Measurements from ENCODE around the gene CHMP2A. TPM values are rescaled to one million over a fixed set of nuclear protein-coding genes. Genes with fewer than 3 reads are reported as not detected.

Gene CHMP2A
- total RNA-seq, 2 experiments from 2014 or later: 72.7 to 101 TPM

GRCh38 chr19:58552655-58553054 lies 2.2 kb downstream of the CHMP2A start:
- ChIA-PET POLR2A (interaction anchor here (1.8 kb wide), 1 partner anchor 9 kb away, joined by 8 read pairs; the partner anchor contains the start of gene TRIM28), CTCF (ENCODE audit: unreplicated experiment) (interaction anchor here (0.6 kb wide), 1 partner anchor 29 kb away, joined by 4 read pairs; no protein-coding TSS in a partner anchor)
- BruUV-seq (replicated peaks): no TSS peak
- no peak for TF ChIP-seq EZH2phosphoT487 (IDR thresholded peaks at IDR 0.05; ENCODE audit: borderline replicate concordance, low read depth, low read length)
- TF ChIP-seq CTCF (conservative IDR thresholded peaks at IDR 0.05; ENCODE audit: low read length): no peak
- no peaks in the 10 kb centered on the region for H3K9me2 ChIP-seq (ENCODE audit: insufficient read depth, low read length)
- H3K9me3 ChIP-seq (ENCODE audit: low read length): no peaks in the 10 kb centered on the region
- peaks cover 32% of the 10 kb centered on the region for H3K4me1 ChIP-seq (ENCODE audit: insufficient read depth, low read length, poor library complexity, severe bottlenecking)
- H3K27ac ChIP-seq (ENCODE audit: low read depth, low read length, poor library complexity, severe bottlenecking): no peak overlapping the region
- peaks cover 9% of the 10 kb centered on the region; the same call in 1 of the 2 replicates for H4K20me1 ChIP-seq (ENCODE audit: insufficient read depth, low read length)
- no peak overlapping the region for H3K4me3 ChIP-seq (ENCODE audit: low read depth, low read length, poor library complexity, severe bottlenecking)
- H2AFZ ChIP-seq (ENCODE audit: low read length): no peak overlapping the region
- no peak for DNase-seq (ENCODE audit: low spot score)
- H3K79me2 ChIP-seq (ENCODE audit: insufficient read depth, low read depth, low read length): peaks cover 28% of the 10 kb centered on the region
- intact Hi-C loops (cut with micrococcal nuclease; ENCODE audit: unreplicated experiment): no loop called here
- H3K4me2 ChIP-seq (ENCODE audit: low read length): no peak overlapping the region
- peaks cover 90% of the 10 kb centered on the region for H3K36me3 ChIP-seq (ENCODE audit: insufficient read depth, low read length)

- TF ChIP-seq CTCF (conservative IDR thresholded peaks at IDR 0.05; ENCODE audit: low read length): no peak
- no peak for TF ChIP-seq EZH2phosphoT487 (IDR thresholded peaks at IDR 0.05; ENCODE audit: borderline replicate concordance, low read depth, low read length)
- POLR2A ChIA-PET: interaction anchor here (1.8 kb wide), 1 partner anchor 8 kb away, joined by 8 read pairs; the partner anchor contains the start of gene TRIM28
- H3K9me2 ChIP-seq (ENCODE audit: insufficient read depth, low read length): no peaks in the 10 kb centered on the region
- H3K4me3 ChIP-seq (ENCODE audit: low read depth, low read length, poor library complexity, severe bottlenecking): no peak overlapping the region
- no peak overlapping the region for H2AFZ ChIP-seq (ENCODE audit: low read length)
- no peak overlapping the region for H3K27ac ChIP-seq (ENCODE audit: low read depth, low read length, poor library complexity, severe bottlenecking)
- no peak overlapping the region for H3K4me2 ChIP-seq (ENCODE audit: low read length)
- H3K36me3 ChIP-seq (ENCODE audit: insufficient read depth, low read length): peaks cover 93% of the 10 kb centered on the region
- peaks cover 28% of the 10 kb centered on the region for H3K79me2 ChIP-seq (ENCODE audit: insufficient read depth, low read depth, low read length)
- peaks cover 35% of the 10 kb centered on the region for H3K4me1 ChIP-seq (ENCODE audit: insufficient read depth, low read length, poor library complexity, severe bottlenecking)
- BruUV-seq (replicated peaks): TSS peak; percentile 84
- H4K20me1 ChIP-seq (ENCODE audit: insufficient read depth, low read length): peaks cover 16% of the 10 kb centered on the region
- intact Hi-C loops (cut with micrococcal nuclease; ENCODE audit: unreplicated experiment): no loop called here
- no peak for DNase-seq (ENCODE audit: low spot score)
- no peaks in the 10 kb centered on the region for H3K9me3 ChIP-seq (ENCODE audit: low read length)
- CTCF ChIA-PET (ENCODE audit: unreplicated experiment): no interaction called here
These were observed 3.1 kb downstream of the CHMP2A start for GRCh38 chr19:58551577-58552471.

- H3K4me1 ChIP-seq (ENCODE audit: insufficient read depth, low read length, poor library complexity, severe bottlenecking): peaks cover 35% of the 10 kb centered on the region
- no peak overlapping the region for H2AFZ ChIP-seq (ENCODE audit: low read length)
- intact Hi-C loops (cut with micrococcal nuclease; ENCODE audit: unreplicated experiment): no loop called here
- DNase-seq (ENCODE audit: low spot score): no peak
- H3K4me2 ChIP-seq (ENCODE audit: low read length): no peak overlapping the region
- no peaks in the 10 kb centered on the region for H3K9me3 ChIP-seq (ENCODE audit: low read length)
- no peaks in the 10 kb centered on the region for H3K9me2 ChIP-seq (ENCODE audit: insufficient read depth, low read length)
- TF ChIP-seq CTCF (conservative IDR thresholded peaks at IDR 0.05; ENCODE audit: low read length) (no peak), EZH2phosphoT487 (IDR thresholded peaks at IDR 0.05; ENCODE audit: borderline replicate concordance, low read depth, low read length) (no peak)
- H3K27ac ChIP-seq (ENCODE audit: low read depth, low read length, poor library complexity, severe bottlenecking): no peak overlapping the region
- H4K20me1 ChIP-seq (ENCODE audit: insufficient read depth, low read length): peaks cover 23% of the 10 kb centered on the region
- H3K4me3 ChIP-seq (ENCODE audit: low read depth, low read length, poor library complexity, severe bottlenecking): no peak overlapping the region
- BruUV-seq (replicated peaks): no TSS peak
- H3K79me2 ChIP-seq (ENCODE audit: insufficient read depth, low read depth, low read length): peaks cover 28% of the 10 kb centered on the region
- ChIA-PET POLR2A (no interaction called here), CTCF (ENCODE audit: unreplicated experiment) (interaction anchor here (0.6 kb wide), 1 partner anchor 37 kb away, joined by 4 read pairs; no protein-coding TSS in a partner anchor)
- peaks cover 93% of the 10 kb centered on the region for H3K36me3 ChIP-seq (ENCODE audit: insufficient read depth, low read length)
These were observed 3.8 kb downstream of the CHMP2A start for GRCh38 chr19:58551123-58551497.

Measured in OCI-LY7 (cell line).